ENCODE measurements around the gene ACTN4.

Gene ACTN4

DNA sequence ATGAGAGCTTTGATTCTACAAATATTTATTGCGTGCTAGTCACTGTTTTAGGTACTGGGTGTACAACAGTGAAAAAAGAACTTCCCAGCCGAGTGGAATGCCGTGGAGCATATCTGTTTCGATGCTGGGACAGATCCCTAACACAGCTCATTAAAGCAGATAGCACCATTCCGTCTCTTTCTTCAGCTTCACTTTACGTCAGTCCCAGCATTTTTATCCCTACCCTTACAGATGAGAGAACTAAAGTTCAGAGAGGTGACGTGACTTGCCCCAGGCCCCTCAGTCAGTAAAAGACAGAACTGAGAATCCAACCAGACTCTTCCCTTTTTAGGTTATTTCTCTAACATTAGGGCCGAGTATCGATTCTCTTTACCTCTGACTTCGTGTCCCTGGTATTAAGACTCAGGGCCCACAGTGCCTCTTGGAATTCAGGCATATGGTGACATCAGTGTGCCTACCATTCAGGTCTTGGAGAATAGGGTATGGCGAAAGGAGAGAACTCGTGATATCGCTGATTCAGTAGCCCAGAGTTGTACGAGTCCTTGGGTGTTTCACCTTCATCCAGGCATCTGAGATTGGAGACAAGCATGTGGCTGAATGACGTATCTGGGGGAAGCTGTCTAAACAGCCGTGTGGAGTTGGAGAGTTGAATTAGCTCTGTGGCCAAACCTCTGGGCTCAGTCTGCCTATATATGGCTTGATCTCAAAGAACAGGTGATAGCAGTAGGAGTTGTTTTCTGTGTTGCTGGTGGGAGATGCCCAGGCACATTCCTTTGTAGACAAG lies 27.1 kb downstream of the ACTN4 start:
- H3K36me3 ChIP-seq (ENCODE audit: control insufficient read depth, low read depth, low read length): no peaks in the 10 kb centered on the region
- H3K27ac ChIP-seq (ENCODE audit: low read length): no peak overlapping the region
- peaks cover 21% of the 10 kb centered on the region for H3K4me1 ChIP-seq (ENCODE audit: control insufficient read depth, low read depth, low read length)
- no peaks in the 10 kb centered on the region for H3K9me3 ChIP-seq (ENCODE audit: control insufficient read depth, low read depth, low read length)
- H3K4me3 ChIP-seq (ENCODE audit: low read length): no peak overlapping the region
- H3K9ac ChIP-seq (ENCODE audit: low read length): no peak overlapping the region
- no peaks in the 10 kb centered on the region for H3K27me3 ChIP-seq (ENCODE audit: control insufficient read depth, insufficient read depth, low read length)

- Histone ChIP-seq H3K27me3 (ENCODE audit: control insufficient read depth, insufficient read depth, low read length) (no peaks in the 10 kb centered on the region), H3K4me1 (ENCODE audit: control insufficient read depth, low read depth, low read length) (peaks cover 16% of the 10 kb centered on the region), H3K36me3 (ENCODE audit: control insufficient read depth, low read depth, low read length) (no peaks in the 10 kb centered on the region), H3K9me3 (ENCODE audit: control insufficient read depth, low read depth, low read length) (no peaks in the 10 kb centered on the region), H3K9ac (ENCODE audit: low read length) (no peak overlapping the region), H3K27ac (ENCODE audit: low read length) (no peak overlapping the region), H3K4me3 (ENCODE audit: low read length) (no peak overlapping the region)
Measured at GRCh38 chr19:38675611-38676010, 28.2 kb downstream of the ACTN4 start.

GRCh38 chr19:38676023-38676877 lies 28.8 kb downstream of the ACTN4 start:
- Histone ChIP-seq H3K4me1 (ENCODE audit: control insufficient read depth, low read depth, low read length) (peaks cover 9% of the 10 kb centered on the region), H3K36me3 (ENCODE audit: control insufficient read depth, low read depth, low read length) (no peaks in the 10 kb centered on the region), H3K4me3 (ENCODE audit: low read length) (no peak overlapping the region), H3K27ac (ENCODE audit: low read length) (no peak overlapping the region), H3K9me3 (ENCODE audit: control insufficient read depth, low read depth, low read length) (no peaks in the 10 kb centered on the region), H3K27me3 (ENCODE audit: control insufficient read depth, insufficient read depth, low read length) (no peaks in the 10 kb centered on the region), H3K9ac (ENCODE audit: low read length) (no peak overlapping the region)

DNA sequence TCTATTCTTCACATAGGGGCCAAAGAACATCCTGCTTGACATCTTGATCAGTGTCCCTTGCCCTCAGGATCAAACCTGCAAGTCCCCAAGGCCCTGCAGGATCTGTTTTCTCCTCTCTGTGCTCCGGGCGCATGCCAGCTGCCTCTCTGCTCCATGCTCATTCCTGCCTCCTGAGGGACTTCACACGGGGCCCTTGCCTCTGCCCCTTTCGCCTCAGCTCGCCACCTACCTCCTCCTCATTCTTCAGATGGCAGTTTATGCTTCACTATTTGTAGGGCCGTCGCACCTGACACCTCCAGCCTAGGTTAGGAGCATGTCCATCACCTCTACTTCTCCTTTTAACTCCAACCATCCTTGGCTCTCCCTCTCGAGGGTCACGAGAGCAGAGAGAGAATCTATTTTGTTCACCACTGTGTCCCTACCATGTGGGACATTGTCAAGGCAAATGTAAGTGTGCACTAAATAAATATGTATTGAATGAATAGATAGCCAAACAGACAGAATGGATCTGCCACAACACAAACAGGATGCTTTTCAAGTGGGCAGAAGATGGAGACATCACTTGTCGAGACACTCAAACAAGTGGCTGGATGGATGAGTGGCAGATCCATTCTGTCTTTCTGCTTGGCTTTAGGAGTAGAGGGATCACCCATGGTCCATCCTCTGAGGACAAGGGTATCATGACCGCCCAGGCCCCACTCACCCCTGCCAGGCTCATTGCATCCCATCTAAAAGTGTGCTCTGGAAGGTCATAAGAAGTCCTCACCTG lies 29.6 kb downstream of the ACTN4 start:
- Histone ChIP-seq H3K27me3 (ENCODE audit: control insufficient read depth, insufficient read depth, low read length) (no peaks in the 10 kb centered on the region), H3K4me3 (ENCODE audit: low read length) (no peak overlapping the region), H3K4me1 (ENCODE audit: control insufficient read depth, low read depth, low read length) (peaks cover 7% of the 10 kb centered on the region), H3K9ac (ENCODE audit: low read length) (no peak overlapping the region), H3K9me3 (ENCODE audit: control insufficient read depth, low read depth, low read length) (no peaks in the 10 kb centered on the region), H3K36me3 (ENCODE audit: control insufficient read depth, low read depth, low read length) (no peaks in the 10 kb centered on the region), H3K27ac (ENCODE audit: low read length) (no peak overlapping the region)

- Histone ChIP-seq H3K36me3 (ENCODE audit: control insufficient read depth, low read depth, low read length) (no peaks in the 10 kb centered on the region), H3K9me3 (ENCODE audit: control insufficient read depth, low read depth, low read length) (no peaks in the 10 kb centered on the region), H3K27ac (ENCODE audit: low read length) (no peak overlapping the region), H3K4me3 (ENCODE audit: low read length) (no peak overlapping the region), H3K4me1 (ENCODE audit: control insufficient read depth, low read depth, low read length) (peaks cover 13% of the 10 kb centered on the region), H3K27me3 (ENCODE audit: control insufficient read depth, insufficient read depth, low read length) (no peaks in the 10 kb centered on the region), H3K9ac (ENCODE audit: low read length) (no peak overlapping the region)
Measured at GRCh38 chr19:38678217-38678890, 30.9 kb downstream of the ACTN4 start.

DNA sequence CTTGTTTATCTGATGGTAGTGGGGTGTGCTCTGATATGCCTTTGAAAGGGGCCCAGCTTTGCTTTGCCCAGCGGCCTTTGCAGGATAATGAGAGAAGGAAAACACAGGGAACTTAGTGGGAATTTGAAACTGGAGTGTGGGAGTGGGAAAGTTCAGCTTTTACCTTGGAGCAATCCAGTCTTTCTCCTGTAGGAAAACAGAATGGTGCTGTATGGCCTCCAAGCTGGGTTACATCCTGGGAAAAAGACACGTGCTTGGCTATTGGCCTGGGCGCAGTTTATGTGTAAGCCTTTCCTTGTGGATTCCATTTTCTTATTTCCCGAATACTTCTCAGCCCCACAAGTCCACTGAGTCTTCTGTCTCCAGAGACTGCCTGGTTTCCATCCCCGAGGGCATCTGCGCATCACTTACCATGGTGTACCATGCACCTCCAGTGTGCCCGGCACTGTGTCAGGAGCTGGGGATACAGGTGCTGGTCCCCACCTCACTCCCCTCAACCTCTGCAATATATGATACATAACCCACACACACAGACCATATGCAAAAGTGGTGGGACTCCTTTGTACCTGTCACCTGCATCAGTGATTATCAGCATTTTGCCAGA lies 31.5 kb downstream of the ACTN4 start:
- Histone ChIP-seq H3K9me3 (ENCODE audit: control insufficient read depth, low read depth, low read length) (no peaks in the 10 kb centered on the region), H3K9ac (ENCODE audit: low read length) (no peak overlapping the region), H3K27ac (ENCODE audit: low read length) (no peak overlapping the region), H3K4me3 (ENCODE audit: low read length) (no peak overlapping the region), H3K36me3 (ENCODE audit: control insufficient read depth, low read depth, low read length) (no peaks in the 10 kb centered on the region), H3K4me1 (ENCODE audit: control insufficient read depth, low read depth, low read length) (peaks cover 19% of the 10 kb centered on the region), H3K27me3 (ENCODE audit: control insufficient read depth, insufficient read depth, low read length) (no peaks in the 10 kb centered on the region)

- no peaks in the 10 kb centered on the region for H3K36me3 ChIP-seq (ENCODE audit: control insufficient read depth, low read depth, low read length)
- no peak overlapping the region for H3K9ac ChIP-seq (ENCODE audit: low read length)
- H3K4me3 ChIP-seq (ENCODE audit: low read length): no peak overlapping the region
- H3K9me3 ChIP-seq (ENCODE audit: control insufficient read depth, low read depth, low read length): no peaks in the 10 kb centered on the region
- H3K27me3 ChIP-seq (ENCODE audit: control insufficient read depth, insufficient read depth, low read length): no peaks in the 10 kb centered on the region
- no peak overlapping the region for H3K27ac ChIP-seq (ENCODE audit: low read length)
- peaks cover 24% of the 10 kb centered on the region for H3K4me1 ChIP-seq (ENCODE audit: control insufficient read depth, low read depth, low read length)
Measured at GRCh38 chr19:38679839-38680238, 32.4 kb downstream of the ACTN4 start.

DNA sequence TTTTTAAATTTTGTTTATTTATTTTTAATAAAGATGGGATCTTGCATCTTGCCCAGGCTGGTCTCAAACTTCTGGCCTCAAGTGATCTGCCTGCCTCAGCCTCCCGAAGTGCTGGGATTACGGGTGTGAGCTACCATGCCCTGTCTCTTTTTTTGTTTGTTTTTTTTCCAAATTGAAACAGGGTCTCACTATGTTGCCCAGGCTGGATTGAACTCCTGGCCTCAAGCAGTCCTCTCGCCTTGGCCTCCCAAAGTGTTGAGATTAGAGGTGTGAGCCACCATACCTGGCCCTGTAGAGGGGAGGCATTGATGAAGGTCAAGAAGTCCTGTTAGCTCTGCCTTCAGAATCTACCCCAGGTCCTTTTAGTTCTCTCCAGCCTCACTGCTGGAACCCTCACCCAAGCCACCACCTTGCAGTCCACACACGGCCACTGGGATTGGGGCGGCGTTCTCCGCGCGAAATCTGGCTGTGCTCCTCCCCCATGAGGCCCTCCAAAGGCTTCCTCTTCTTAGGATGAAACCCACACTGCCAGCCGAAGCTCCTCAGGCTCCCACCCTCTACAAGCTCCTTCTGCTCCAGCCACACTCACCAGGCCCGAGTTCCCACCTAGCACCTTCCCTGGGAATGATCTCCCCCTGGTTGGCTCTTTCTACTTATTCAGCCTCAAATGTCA lies 34.9 kb downstream of the ACTN4 start:
- peak overlapping the region; percentile 97 for H3K27ac ChIP-seq (ENCODE audit: low read length)
- peak overlapping the region; percentile 72 for H3K9ac ChIP-seq (ENCODE audit: low read length)
- H3K36me3 ChIP-seq (ENCODE audit: control insufficient read depth, low read depth, low read length): no peaks in the 10 kb centered on the region
- H3K27me3 ChIP-seq (ENCODE audit: control insufficient read depth, insufficient read depth, low read length): no peaks in the 10 kb centered on the region
- peaks cover 44% of the 10 kb centered on the region for H3K4me1 ChIP-seq (ENCODE audit: control insufficient read depth, low read depth, low read length)
- no peak overlapping the region for H3K4me3 ChIP-seq (ENCODE audit: low read length)
- no peaks in the 10 kb centered on the region for H3K9me3 ChIP-seq (ENCODE audit: control insufficient read depth, low read depth, low read length)

DNA sequence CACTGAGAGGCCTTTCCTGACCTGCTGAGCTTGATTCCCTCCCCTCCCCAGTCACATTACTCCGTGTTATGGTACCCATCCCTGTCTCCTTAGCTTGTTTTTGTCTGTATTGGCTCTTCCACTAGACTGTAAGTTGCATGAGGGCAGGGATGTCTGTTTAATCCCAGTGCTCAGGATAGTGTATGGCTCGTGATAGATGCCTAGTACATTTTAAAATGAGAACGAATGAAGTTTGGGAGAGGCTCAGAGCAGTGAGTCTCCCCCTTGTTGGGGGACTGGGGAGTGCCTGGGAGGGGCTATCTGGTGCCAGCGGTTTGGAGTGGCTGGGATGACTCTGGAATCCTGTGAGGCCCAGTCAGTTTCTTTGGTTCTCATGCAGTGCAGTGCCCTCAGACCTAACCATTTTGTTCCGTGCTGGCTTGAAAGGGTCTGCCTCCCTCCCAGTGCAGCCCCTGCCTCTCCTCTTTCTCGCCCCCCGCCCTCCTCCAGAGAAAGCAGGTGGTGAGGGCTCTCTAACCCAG lies 35.5 kb downstream of the ACTN4 start:
- peak overlapping the region; percentile 72 for H3K9ac ChIP-seq (ENCODE audit: low read length)
- H3K4me3 ChIP-seq (ENCODE audit: low read length): no peak overlapping the region
- H3K27ac ChIP-seq (ENCODE audit: low read length): peak overlapping the region; percentile 97
- no peaks in the 10 kb centered on the region for H3K9me3 ChIP-seq (ENCODE audit: control insufficient read depth, low read depth, low read length)
- peaks cover 44% of the 10 kb centered on the region for H3K4me1 ChIP-seq (ENCODE audit: control insufficient read depth, low read depth, low read length)
- H3K36me3 ChIP-seq (ENCODE audit: control insufficient read depth, low read depth, low read length): no peaks in the 10 kb centered on the region
- no peaks in the 10 kb centered on the region for H3K27me3 ChIP-seq (ENCODE audit: control insufficient read depth, insufficient read depth, low read length)

DNA sequence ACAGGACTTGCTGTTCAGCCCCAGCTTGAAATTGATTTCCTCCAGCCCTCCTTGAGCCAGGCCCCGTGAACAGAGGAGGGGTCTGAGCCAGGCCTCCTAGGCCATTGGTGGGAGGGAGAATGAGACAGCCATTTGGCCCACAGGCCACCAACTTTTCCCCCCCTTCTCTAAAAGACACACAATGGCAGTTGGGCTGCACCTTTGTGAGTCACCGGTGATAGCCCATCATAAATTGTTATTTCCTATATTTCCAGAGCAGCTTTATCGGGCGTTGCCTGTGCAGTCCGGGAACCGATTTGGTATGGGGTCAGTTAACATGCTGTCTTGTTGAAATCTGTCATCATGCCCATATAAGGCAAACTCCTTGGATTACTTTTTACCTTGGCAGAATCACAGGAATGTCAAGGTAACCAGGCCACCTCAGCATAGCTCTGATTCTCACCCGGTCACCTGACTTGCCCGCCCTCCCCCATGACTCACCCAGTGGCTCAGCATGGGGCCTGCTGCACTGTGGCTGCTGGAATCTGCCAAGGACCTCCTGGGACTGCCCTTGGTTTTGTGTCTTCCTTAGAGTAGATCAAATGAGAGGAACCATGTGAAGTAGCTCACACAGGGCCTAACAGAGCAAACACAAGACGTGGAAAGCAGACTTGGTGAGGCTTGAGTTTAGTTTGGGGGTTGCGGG lies 36.1 kb downstream of the ACTN4 start:
- Histone ChIP-seq H3K27me3 (ENCODE audit: control insufficient read depth, insufficient read depth, low read length) (no peaks in the 10 kb centered on the region), H3K4me1 (ENCODE audit: control insufficient read depth, low read depth, low read length) (peaks cover 40% of the 10 kb centered on the region), H3K4me3 (ENCODE audit: low read length) (peak overlapping the region; percentile 38), H3K9me3 (ENCODE audit: control insufficient read depth, low read depth, low read length) (no peaks in the 10 kb centered on the region), H3K36me3 (ENCODE audit: control insufficient read depth, low read depth, low read length) (no peaks in the 10 kb centered on the region), H3K9ac (ENCODE audit: low read length) (peak overlapping the region; percentile 72), H3K27ac (ENCODE audit: low read length) (peak overlapping the region; percentile 97)

Measured in iPS-18a (cell line).